Measurements from ENCODE around the gene NFYC.

NFYC gene

GRCh38 chr1:40709802-40710278, 18.3 kb downstream of the NFYC start:
- Histone ChIP-seq H3K27me3 (ENCODE audit: control insufficient read depth, insufficient read depth, low read length) (no peaks in the 10 kb centered on the region), H3K9me3 (replicated peaks; ENCODE audit: low read length) (no peaks in the 10 kb centered on the region), H3K4me1 (ENCODE audit: control insufficient read depth, insufficient read depth, low read length) (peaks cover 38% of the 10 kb centered on the region), H3K9ac (ENCODE audit: low read depth, low read length) (peak overlapping the region; percentile 70), H3K4me2 (ENCODE audit: low read length) (peak overlapping the region; percentile 80), H3K36me3 (ENCODE audit: insufficient read depth, low read length) (no peaks in the 10 kb centered on the region), H3K4me3 (ENCODE audit: low read length) (peak overlapping the region; percentile 73)

GRCh38 chr1:40710581-40711315, 19.2 kb downstream of the NFYC start:
- Histone ChIP-seq H3K4me3 (ENCODE audit: low read length) (peak overlapping the region; percentile 73), H3K36me3 (ENCODE audit: insufficient read depth, low read length) (no peaks in the 10 kb centered on the region), H3K9me3 (replicated peaks; ENCODE audit: low read length) (no peaks in the 10 kb centered on the region), H3K27me3 (ENCODE audit: control insufficient read depth, insufficient read depth, low read length) (no peaks in the 10 kb centered on the region), H3K9ac (ENCODE audit: low read depth, low read length) (peak overlapping the region; percentile 46), H3K4me1 (ENCODE audit: control insufficient read depth, insufficient read depth, low read length) (peaks cover 38% of the 10 kb centered on the region), H3K4me2 (ENCODE audit: low read length) (peak overlapping the region; percentile 80)

DNA sequence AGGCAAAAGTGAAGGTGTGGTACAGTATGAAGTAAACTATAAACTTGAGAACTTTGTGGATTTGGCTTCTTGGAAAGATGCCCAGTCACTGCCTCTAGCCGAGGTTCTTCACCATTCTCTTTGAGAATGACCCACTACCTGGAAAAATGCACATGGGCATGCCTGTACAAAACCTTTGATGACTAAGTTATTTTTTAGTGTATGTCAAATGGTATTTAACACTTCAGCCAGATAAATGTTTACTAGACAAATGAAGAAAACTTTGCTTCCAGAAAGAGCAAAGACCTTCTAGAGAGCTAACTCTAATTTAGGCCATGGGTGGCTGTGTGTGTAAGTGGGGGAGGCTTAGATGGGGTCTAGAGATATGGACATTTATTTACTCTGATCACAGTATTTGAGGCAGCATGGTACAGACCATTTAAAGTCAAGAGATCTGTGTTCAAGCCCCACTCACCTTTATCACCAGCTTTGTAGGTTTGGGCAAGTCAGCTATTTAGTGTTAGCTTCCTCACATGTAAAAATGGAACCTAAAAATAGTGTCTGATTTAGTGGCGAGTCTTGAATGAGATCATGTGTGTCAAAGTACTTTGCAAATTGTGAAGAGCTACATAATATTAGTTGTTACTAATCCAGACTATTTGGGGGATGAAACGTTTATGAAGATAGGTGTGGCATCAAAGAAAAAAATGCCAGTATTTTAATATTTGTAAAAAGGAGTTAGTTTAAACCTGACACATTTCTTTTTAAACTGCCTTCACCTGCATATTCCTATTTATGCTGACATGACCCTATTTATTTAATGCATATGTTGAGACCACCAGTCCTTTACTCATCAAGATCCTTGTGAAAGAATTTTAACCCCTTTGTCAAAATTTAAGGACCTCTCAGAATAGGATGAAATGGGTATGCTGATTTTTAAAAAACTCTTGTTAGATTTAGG, 20.2 kb downstream of the NFYC start:
- no peak overlapping the region for H3K4me3 ChIP-seq (ENCODE audit: low read length)
- H3K27me3 ChIP-seq (ENCODE audit: control insufficient read depth, insufficient read depth, low read length): no peaks in the 10 kb centered on the region

GRCh38 chr1:40712405-40712944, 21.0 kb downstream of the NFYC start:
- Histone ChIP-seq H3K9ac (ENCODE audit: low read depth, low read length) (no peak overlapping the region), H3K4me3 (ENCODE audit: low read length) (no peak overlapping the region), H3K9me3 (replicated peaks; ENCODE audit: low read length) (no peaks in the 10 kb centered on the region), H3K4me1 (ENCODE audit: control insufficient read depth, insufficient read depth, low read length) (peaks cover 38% of the 10 kb centered on the region), H3K4me2 (ENCODE audit: low read length) (no peak overlapping the region), H3K36me3 (ENCODE audit: insufficient read depth, low read length) (no peaks in the 10 kb centered on the region), H3K27me3 (ENCODE audit: control insufficient read depth, insufficient read depth, low read length) (no peaks in the 10 kb centered on the region)

More for the DNA sequence above, 20.2 kb downstream of the NFYC start:
- H3K9me3 ChIP-seq (replicated peaks; ENCODE audit: low read length): no peaks in the 10 kb centered on the region
- peaks cover 38% of the 10 kb centered on the region for H3K4me1 ChIP-seq (ENCODE audit: control insufficient read depth, insufficient read depth, low read length)
- H3K4me2 ChIP-seq (ENCODE audit: low read length): peak overlapping the region; percentile 80
- H3K9ac ChIP-seq (ENCODE audit: low read depth, low read length): no peak overlapping the region
- H3K36me3 ChIP-seq (ENCODE audit: insufficient read depth, low read length): no peaks in the 10 kb centered on the region

- Histone ChIP-seq H3K4me3 (ENCODE audit: low read length) (no peak overlapping the region), H3K4me1 (ENCODE audit: control insufficient read depth, insufficient read depth, low read length) (peaks cover 38% of the 10 kb centered on the region)
Observed at GRCh38 chr1:40712997-40713396, 21.5 kb downstream of the NFYC start.

DNA sequence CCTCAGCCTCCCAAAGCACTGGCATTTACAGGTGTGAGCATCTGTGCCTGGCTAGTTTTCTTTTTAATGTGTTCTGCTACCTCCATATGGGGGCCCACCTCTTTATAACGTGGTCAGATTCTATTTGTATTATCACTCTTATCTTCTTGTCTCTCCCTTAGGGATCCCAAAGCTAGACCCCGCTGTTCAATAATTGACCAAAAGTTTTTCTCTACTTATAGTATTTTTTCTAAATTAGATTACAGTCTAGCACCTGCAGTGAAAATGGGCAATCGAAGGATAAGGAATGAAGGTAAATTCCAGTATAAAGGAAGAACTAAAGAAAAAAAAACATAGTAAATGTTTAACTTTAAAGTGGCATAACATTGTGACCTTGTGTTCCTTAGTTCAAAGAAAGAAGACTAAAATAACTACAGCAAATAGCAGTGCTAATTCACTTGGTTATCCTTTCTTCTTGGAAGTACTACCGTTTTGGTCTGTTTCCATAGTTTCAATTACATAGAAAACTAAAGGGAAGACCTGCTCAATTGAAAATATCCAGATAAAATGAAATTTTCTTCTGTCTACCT, 24.1 kb downstream of the NFYC start:
- Histone ChIP-seq H3K4me3 (ENCODE audit: low read length) (no peak overlapping the region), H3K36me3 (ENCODE audit: insufficient read depth, low read length) (no peaks in the 10 kb centered on the region), H3K9me3 (replicated peaks; ENCODE audit: low read length) (no peaks in the 10 kb centered on the region), H3K27me3 (ENCODE audit: control insufficient read depth, insufficient read depth, low read length) (no peaks in the 10 kb centered on the region), H3K4me1 (ENCODE audit: control insufficient read depth, insufficient read depth, low read length) (peaks cover 23% of the 10 kb centered on the region), H3K4me2 (ENCODE audit: low read length) (no peak overlapping the region), H3K9ac (ENCODE audit: low read depth, low read length) (no peak overlapping the region)

More at GRCh38 chr1:40712997-40713396, 21.5 kb downstream of the NFYC start:
- no peak overlapping the region for H3K9ac ChIP-seq (ENCODE audit: low read depth, low read length)
- no peaks in the 10 kb centered on the region for H3K36me3 ChIP-seq (ENCODE audit: insufficient read depth, low read length)
- H3K4me2 ChIP-seq (ENCODE audit: low read length): no peak overlapping the region
- H3K9me3 ChIP-seq (replicated peaks; ENCODE audit: low read length): no peaks in the 10 kb centered on the region
- no peaks in the 10 kb centered on the region for H3K27me3 ChIP-seq (ENCODE audit: control insufficient read depth, insufficient read depth, low read length)

DNA sequence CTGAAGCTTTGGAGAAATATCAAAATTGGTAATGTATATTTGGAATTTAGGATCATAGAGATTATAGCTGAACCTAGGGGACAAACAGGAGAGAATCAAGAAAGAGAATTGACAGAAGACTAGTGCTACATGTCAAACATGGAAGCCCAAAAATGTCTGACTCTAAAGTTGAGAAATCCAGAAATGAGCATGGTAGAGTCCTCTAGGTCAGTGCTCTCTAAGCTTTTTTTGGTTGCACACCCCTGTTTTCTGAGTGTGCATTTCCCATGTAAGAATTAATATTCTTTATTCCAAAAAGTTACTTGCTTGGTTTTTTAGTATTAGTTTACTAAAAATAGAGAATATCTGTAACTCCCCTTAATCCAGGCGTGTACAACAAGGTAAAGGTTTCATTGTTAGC, 25.6 kb downstream of the NFYC start:
- Histone ChIP-seq H3K36me3 (ENCODE audit: insufficient read depth, low read length) (no peaks in the 10 kb centered on the region), H3K4me1 (ENCODE audit: control insufficient read depth, insufficient read depth, low read length) (peaks cover 8% of the 10 kb centered on the region), H3K4me2 (ENCODE audit: low read length) (no peak overlapping the region), H3K27me3 (ENCODE audit: control insufficient read depth, insufficient read depth, low read length) (no peaks in the 10 kb centered on the region), H3K9ac (ENCODE audit: low read depth, low read length) (no peak overlapping the region), H3K9me3 (replicated peaks; ENCODE audit: low read length) (no peaks in the 10 kb centered on the region), H3K4me3 (ENCODE audit: low read length) (no peak overlapping the region)

GRCh38 chr1:40717955-40718354, 26.5 kb downstream of the NFYC start:
- Histone ChIP-seq H3K9ac (ENCODE audit: low read depth, low read length) (no peak overlapping the region), H3K4me1 (ENCODE audit: control insufficient read depth, insufficient read depth, low read length) (peaks cover 5% of the 10 kb centered on the region), H3K4me3 (ENCODE audit: low read length) (no peak overlapping the region), H3K4me2 (ENCODE audit: low read length) (no peak overlapping the region), H3K9me3 (replicated peaks; ENCODE audit: low read length) (no peaks in the 10 kb centered on the region), H3K36me3 (ENCODE audit: insufficient read depth, low read length) (no peaks in the 10 kb centered on the region), H3K27me3 (ENCODE audit: control insufficient read depth, insufficient read depth, low read length) (no peaks in the 10 kb centered on the region)

GRCh38 chr1:40720493-40720892, 29.0 kb downstream of the NFYC start:
- no peaks in the 10 kb centered on the region for H3K9me3 ChIP-seq (replicated peaks; ENCODE audit: low read length)
- H3K4me3 ChIP-seq (ENCODE audit: low read length): no peak overlapping the region
- no peaks in the 10 kb centered on the region for H3K27me3 ChIP-seq (ENCODE audit: control insufficient read depth, insufficient read depth, low read length)
- no peaks in the 10 kb centered on the region for H3K4me1 ChIP-seq (ENCODE audit: control insufficient read depth, insufficient read depth, low read length)
- H3K36me3 ChIP-seq (ENCODE audit: insufficient read depth, low read length): no peaks in the 10 kb centered on the region
- H3K4me2 ChIP-seq (ENCODE audit: low read length): no peak overlapping the region
- no peak overlapping the region for H3K9ac ChIP-seq (ENCODE audit: low read depth, low read length)

- Histone ChIP-seq H3K9ac (ENCODE audit: low read depth, low read length) (no peak overlapping the region), H3K9me3 (replicated peaks; ENCODE audit: low read length) (no peaks in the 10 kb centered on the region), H3K27me3 (ENCODE audit: control insufficient read depth, insufficient read depth, low read length) (no peaks in the 10 kb centered on the region), H3K4me3 (ENCODE audit: low read length) (no peak overlapping the region), H3K4me2 (ENCODE audit: low read length) (no peak overlapping the region), H3K4me1 (ENCODE audit: control insufficient read depth, insufficient read depth, low read length) (no peaks in the 10 kb centered on the region), H3K36me3 (ENCODE audit: insufficient read depth, low read length) (no peaks in the 10 kb centered on the region)
Observed at GRCh38 chr1:40722622-40723021, 31.1 kb downstream of the NFYC start.
